OCI-LY3 (cell line): ENCODE results near the gene ABHD16A.

ENCODE experiments used
- H2AFZ ChIP-seq: fragments of 200-600, 300-600 bp; shearing (Covaris generic); 2 replicates; pipeline ENCODE4 v1.6.0; 2014; ENCODE audit warnings: antibody characterized with exemption, low read depth, low read length
- H3K27ac ChIP-seq: fragments of 200-600, 300-600 bp; sonication (generic); 2 replicates; pipeline ENCODE4 v1.5.1; 2014; ENCODE audit warnings: mild to moderate bottlenecking, low read length, moderate library complexity, mixed read lengths
- H3K27me3 ChIP-seq: fragments of 200-600, 300-600 bp; sonication (generic); 2 replicates; pipeline ENCODE4 v1.6.1; 2014; ENCODE audit warnings: low read depth, low read length, mixed read lengths
- H3K36me3 ChIP-seq: fragments of 200-600, 300-600 bp; sonication (generic); replicated peaks from 2 replicates; pipeline ENCODE3; 2014; ENCODE audit warnings: low read depth, low read length, mixed read lengths
- H3K4me1 ChIP-seq: fragments of 300-600, 200-600 bp; sonication (generic); 2 replicates; pipeline ENCODE4 v1.6.1; 2014; ENCODE audit warnings: low read length, mixed read lengths
- H3K4me2 ChIP-seq: fragments of 200-600, 300-600 bp; sonication (generic); 2 replicates; pipeline ENCODE4 v1.6.1; 2014; ENCODE audit warnings: low read length, mixed read lengths
- H3K4me3 ChIP-seq: fragments of 300-600, 200-600 bp; sonication (generic); 2 replicates; pipeline ENCODE4 v1.5.1; 2014; ENCODE audit warnings: antibody characterized with exemption, mild to moderate bottlenecking, low read length, moderate library complexity
- H3K79me2 ChIP-seq: fragments of 300-600, 200-600 bp; shearing (Covaris generic); 2 replicates; pipeline ENCODE4 v1.6.1; 2014; ENCODE audit warnings: mild to moderate bottlenecking, low read length, mixed read lengths
- H3K9ac ChIP-seq: fragments of 300-600, 200-600 bp; shearing (Covaris generic); 2 replicates; pipeline ENCODE4 v1.6.0; 2014; ENCODE audit warnings: mild to moderate bottlenecking, low read length, moderate library complexity
- H3K9me3 ChIP-seq: fragments of 200-600, 300-600 bp; shearing (Covaris generic); 2 replicates; pipeline ENCODE4 v1.6.1; 2014; ENCODE audit warnings: low read length, mixed read lengths; ENCODE audit not compliant: insufficient read depth
- H4K20me1 ChIP-seq: fragments of 200-600, 300-600 bp; sonication (generic); 2 replicates; pipeline ENCODE4 v1.6.1; 2016; ENCODE audit warnings: low read length, mixed read lengths; ENCODE audit not compliant: insufficient read depth
- EZH2phosphoT487 ChIP-seq: fragments of 200-600 bp; shearing (Covaris generic); IDR thresholded peaks from 2 replicates; pipeline ENCODE4 v1.6.1; 2018; ENCODE audit warnings: antibody characterized with exemption, mixed run types, low read depth
- TF ChIP-seq, protein P1 (sequence below): fragments of 200-600, 300-600 bp; sonication (generic); IDR thresholded peaks from 2 replicates; pipeline ENCODE4 v1.5.1; 2014; ENCODE audit warnings: antibody characterized with exemption, low read length, low read depth

Gene ABHD16A

DNA sequence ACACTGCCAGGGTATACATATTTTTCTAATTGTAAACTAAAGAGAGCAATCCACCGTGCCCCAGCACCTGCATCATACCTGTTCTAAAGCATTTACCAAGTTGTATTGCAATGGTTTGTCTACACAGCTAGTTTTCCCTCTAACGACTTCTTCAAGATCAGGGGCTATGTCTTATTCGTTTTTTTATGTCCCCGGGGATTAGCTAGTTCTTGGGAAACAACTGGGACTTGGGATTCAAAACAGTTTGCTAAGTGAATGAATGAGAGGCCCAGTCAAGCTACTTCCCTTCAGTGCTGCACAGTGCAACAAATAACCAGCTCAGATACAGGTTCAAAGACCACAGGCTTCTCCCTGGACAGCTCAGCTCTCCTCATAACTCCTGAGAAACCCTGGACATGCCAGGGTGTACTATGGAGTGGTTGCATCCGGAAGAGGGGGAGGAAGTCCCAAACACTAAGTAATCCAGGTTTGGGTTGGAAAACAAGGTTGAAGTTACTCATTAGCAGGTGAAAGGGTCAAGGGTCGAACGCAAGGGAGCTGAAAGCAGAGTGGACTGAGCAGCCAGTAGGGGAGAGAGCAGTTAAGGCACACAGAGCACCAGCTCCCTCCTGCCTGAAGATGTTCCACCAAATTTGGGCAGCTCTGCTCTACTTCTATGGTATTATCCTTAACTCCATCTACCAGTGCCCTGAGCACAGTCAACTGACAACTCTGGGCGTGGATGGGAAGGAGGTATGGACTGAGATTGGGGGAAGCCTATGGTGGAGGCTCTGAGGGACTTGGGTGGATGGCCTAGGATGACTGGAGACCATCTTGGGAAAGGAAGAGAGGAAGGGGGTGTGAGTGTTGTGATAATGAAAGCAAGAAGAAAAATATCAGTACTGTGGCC lies 47.5 kb downstream of the ABHD16A start, which contains the start of gene APOM:
APOM (plus strand) TSS at position 546 of the 889 bp plus-strand sequence; CDS start at position 619, 73 bp downstream.
- Histone ChIP-seq H3K27me3 (no peaks in the 10 kb centered on the region), H3K27ac (no peak within 1 kb of the TSS), H3K4me3 (no peak within 1 kb of the TSS), H3K4me1 (peaks cover 17% of the 10 kb centered on the region), H3K36me3 (no peaks in the 10 kb centered on the region), H3K9ac (no peak within 1 kb of the TSS), H4K20me1 (peaks cover 2% of the 10 kb centered on the region; the same call in 1 of the 2 replicates), H3K9me3 (no peaks in the 10 kb centered on the region), H3K79me2 (peaks cover 40% of the 10 kb centered on the region), H2AFZ (no peak within 1 kb of the TSS), H3K4me2 (no peak within 1 kb of the TSS)
- TF ChIP-seq, protein P1, sequence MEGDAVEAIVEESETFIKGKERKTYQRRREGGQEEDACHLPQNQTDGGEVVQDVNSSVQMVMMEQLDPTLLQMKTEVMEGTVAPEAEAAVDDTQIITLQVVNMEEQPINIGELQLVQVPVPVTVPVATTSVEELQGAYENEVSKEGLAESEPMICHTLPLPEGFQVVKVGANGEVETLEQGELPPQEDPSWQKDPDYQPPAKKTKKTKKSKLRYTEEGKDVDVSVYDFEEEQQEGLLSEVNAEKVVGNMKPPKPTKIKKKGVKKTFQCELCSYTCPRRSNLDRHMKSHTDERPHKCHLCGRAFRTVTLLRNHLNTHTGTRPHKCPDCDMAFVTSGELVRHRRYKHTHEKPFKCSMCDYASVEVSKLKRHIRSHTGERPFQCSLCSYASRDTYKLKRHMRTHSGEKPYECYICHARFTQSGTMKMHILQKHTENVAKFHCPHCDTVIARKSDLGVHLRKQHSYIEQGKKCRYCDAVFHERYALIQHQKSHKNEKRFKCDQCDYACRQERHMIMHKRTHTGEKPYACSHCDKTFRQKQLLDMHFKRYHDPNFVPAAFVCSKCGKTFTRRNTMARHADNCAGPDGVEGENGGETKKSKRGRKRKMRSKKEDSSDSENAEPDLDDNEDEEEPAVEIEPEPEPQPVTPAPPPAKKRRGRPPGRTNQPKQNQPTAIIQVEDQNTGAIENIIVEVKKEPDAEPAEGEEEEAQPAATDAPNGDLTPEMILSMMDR, result no peak
- TF ChIP-seq EZH2phosphoT487, result no peak

DNA sequence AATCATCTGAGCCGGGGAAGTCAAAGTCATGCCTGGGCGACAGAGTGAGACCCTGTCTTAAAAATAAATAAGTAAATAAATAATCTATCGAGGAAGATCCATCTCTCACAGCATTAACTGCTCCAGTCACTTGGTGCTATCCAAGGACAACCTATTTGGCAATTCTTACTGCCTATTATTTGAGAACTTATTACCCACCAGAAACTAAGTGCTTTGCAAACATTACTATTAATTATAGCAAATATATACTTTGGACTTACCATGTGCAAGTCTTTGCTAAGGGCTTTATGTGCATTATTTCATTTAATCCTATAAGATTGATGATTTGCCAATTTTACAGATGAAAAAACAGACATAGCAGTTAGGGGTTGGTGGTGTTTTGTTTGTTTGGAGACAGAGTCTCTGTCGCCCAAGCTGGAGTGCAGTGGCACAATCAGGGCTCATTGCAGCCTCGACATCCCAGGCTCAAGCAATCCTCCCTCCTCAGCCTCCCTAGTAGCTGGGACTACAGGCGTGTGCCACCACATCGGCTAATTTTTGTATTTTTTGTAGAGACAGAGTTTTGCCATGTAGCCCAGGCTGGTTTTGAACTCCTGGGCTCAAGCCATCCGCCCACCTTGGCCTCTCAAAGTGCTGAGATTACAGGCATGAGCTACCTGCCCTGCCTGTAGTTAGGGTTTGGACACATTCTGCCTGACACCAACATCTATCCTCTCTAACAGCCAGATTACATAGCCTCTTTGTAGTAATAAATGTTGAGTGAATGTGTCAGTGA lies 48.4 kb downstream of the ABHD16A start:
- Histone ChIP-seq H3K36me3 (no peaks in the 10 kb centered on the region), H3K27me3 (no peaks in the 10 kb centered on the region), H3K27ac (no peak overlapping the region), H4K20me1 (peaks cover 2% of the 10 kb centered on the region; the same call in 1 of the 2 replicates), H3K4me1 (peaks cover 14% of the 10 kb centered on the region), H3K79me2 (peaks cover 41% of the 10 kb centered on the region), H3K9me3 (no peaks in the 10 kb centered on the region), H3K4me2 (no peak overlapping the region), H2AFZ (no peak overlapping the region), H3K4me3 (no peak overlapping the region), H3K9ac (no peak overlapping the region)
- no peak for TF ChIP-seq EZH2phosphoT487
- TF ChIP-seq, protein P1, result no peak

DNA sequence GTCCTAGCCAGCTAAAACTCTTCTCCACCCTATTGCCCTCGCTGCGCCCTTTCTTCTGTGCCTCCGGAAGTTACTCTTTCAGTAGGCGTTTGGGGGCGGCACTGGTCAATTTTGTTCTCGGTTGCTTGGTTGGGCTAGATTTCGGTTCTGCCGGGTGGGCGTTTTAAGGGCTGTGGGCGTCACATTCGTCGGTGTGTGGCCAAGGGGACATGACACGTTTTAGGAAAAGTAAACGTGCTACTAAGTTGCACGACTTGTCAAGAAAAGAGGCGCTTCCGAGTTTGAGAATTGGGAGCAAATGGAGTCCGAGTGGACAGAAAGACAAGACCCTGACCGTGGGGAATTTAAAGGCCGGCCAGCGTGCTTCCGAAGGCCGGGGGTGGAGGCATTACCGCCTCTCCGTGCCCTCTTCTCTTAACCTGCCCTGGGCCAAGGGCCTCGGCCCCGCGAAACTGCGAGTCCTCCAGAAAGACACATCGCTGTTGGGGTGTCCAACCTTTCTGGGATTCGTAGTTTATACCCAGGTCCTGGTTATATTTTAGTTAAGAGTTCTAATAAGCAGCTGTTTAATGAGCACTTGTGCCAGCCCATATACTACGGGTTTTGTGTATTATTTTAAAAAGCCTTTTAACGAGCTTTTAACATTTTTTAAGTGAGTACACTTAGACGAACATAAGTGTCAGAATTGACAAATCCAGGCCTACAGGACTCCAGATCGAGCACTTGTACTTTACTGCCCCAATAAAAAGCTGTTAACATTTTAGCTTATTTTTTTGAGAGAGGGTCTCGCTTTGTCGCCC lies 50.0 kb downstream of the ABHD16A start:
- peak overlapping the region; percentile 96 for H3K4me3 ChIP-seq
- H4K20me1 ChIP-seq, result peaks cover 2% of the 10 kb centered on the region; the same call in 1 of the 2 replicates
- H3K36me3 ChIP-seq, result peaks cover 6% of the 10 kb centered on the region
- H3K27me3 ChIP-seq, result no peaks in the 10 kb centered on the region
- H3K9me3 ChIP-seq, result no peaks in the 10 kb centered on the region
- H3K9ac ChIP-seq, result peak overlapping the region; percentile 94
- peak overlapping the region; percentile 91 for H3K27ac ChIP-seq
- TF ChIP-seq, protein P1, result no peak; the same call in 1 of the 2 replicates
- TF ChIP-seq EZH2phosphoT487, result no peak
- peaks cover 8% of the 10 kb centered on the region for H3K4me1 ChIP-seq
- no peak overlapping the region for H2AFZ ChIP-seq
- H3K79me2 ChIP-seq, result peaks cover 39% of the 10 kb centered on the region
- peak overlapping the region; percentile 87 for H3K4me2 ChIP-seq
